Limb (tissue), 2 donors: ENCODE results near the gene REEP5.
A peak's percentile ranks its signal among the peaks of the same experiment; 100 is the strongest.
"Not testable (repeated sequence)": the region's sequence is repeated elsewhere in the genome, so short reads cannot be mapped to it uniquely, and the experiment has no call there.

Experiments used
- DNase-seq, 2 donors: peaks; one replicate each; pipeline ENCODE4 v3.0.0-alpha.2; 2016; ENCODE audit errors: extremely low spot score in 2 of 2

REEP5 gene

DNA sequence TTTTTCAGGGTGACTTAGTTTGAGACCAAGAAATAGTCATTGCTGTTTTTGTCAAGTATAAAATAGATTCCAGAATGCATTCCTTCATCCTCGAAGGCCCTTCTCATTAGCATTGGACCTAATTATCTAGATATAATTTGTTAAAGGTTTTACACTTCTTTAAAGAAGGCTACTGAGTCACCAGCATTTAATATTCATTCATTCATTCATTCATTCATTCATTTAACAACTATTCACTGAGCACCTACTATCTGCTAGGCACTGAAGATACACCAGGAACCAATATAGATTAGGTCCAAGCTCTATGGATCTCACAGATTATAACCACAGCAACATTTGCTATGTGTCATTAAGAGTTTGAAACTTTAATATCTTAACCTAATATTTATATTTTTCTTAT, 11.1 kb upstream of the REEP5 start:
- DNase-seq: no peak

GRCh38 chr5:112931473-112931872, 9.4 kb upstream of the REEP5 start:
- no peak for DNase-seq

GRCh38 chr5:112930082-112930344, 8.0 kb upstream of the REEP5 start:
- no peak for DNase-seq

DNA sequence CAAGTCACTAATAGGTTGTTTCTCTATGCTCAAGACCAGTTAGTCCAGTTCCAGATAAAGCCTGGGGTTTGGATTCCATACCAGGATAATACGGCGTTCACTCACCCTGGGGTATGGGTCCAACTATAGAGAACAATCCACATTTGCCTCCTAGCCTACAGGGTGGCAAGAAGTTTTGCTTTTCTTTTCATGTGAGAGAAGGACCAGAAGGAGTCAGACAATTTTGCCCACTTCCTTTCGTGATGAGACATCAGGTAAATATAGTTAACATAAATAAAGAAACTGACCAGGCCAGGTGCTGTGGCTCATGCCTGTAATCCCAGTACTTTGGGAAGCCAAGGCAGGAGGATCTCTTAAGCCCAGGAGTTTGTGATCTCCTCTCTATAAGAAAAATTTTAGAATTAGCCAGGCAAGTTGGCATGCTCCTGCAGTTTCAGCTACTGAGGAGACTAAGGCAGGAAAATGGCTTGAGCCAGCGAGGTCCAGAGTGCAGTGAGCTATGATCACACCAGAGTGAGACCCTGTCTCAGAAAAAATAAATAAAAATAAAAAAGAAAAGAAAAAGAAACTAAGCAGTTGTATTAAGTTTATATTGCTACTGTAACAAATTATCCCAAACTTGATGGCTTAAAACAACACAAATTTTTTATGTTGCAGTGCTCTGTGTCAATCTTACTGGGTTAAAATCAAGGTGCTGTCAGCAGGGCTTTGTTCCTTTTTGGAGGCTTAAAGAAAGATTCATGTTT, 7.5 kb upstream of the REEP5 start:
- no peak for DNase-seq

GRCh38 chr5:112923988-112924387, 2.0 kb upstream of the REEP5 start:
- no peak for DNase-seq

- DNase-seq: no peak
Measured at GRCh38 chr5:112923148-112923917, 1.3 kb upstream of the REEP5 start.

DNA sequence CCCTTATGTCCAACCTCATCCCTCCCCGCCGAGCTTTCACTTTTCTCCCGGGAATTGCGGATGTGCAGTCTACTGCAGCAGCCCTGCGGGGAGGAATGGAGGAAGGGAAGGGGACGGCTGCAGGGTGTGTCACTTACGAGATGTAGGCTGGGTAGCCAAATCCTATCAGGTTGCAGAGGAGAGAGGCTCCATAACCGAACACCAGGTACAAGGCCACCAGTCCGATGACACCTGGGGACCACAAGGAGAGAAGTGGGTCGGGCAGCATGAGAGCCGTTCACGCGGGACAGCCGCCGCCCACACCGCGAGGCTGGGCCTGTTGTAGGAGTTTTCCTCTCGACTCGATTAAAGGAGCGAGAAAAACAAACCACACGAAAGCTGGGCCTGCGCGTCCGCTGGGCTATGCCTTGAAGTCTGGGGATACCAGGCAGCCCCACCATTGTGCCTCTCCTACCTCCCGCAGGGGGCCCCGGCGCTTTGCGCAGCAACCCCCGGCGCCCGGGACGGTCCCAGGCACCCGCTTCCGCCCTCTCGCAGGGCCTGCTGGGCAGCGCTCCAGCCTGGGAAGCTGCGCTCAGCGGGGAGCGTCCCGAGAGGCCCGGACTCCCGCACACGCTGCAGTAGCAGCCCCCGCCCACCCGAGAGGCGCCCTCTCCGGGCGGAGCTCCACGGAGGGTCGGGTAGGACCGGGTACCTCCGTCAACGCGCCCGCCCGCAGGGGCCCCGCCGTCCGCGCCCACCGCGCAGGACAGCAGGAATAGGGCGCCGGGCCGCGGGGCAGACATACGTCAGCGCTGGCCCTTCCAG, 798 bp downstream of the REEP5 start:
- peak; percentile 27 to 83 for DNase-seq

GRCh38 chr5:112919972-112920371, 2.1 kb downstream of the REEP5 start:
- no peak for DNase-seq

DNA sequence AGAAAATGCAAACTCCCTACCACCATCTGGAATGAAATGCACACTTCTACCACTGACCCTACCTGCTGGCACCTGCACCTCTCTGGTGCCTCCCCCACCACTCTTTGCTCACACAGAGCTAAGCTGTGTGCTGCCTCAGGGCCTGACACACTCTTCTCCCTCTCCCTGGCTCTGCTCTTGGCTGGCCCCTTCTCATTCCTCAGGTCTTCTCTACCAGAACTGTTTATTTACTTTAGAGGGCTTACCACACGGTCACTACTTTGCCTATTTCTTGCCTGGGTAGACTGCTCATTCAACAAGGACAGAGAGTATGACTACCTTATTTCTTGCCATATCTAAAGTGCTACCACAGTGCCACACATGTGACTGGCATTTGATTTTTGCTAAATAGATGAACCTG, 3.3 kb downstream of the REEP5 start:
- no peak for DNase-seq

DNA sequence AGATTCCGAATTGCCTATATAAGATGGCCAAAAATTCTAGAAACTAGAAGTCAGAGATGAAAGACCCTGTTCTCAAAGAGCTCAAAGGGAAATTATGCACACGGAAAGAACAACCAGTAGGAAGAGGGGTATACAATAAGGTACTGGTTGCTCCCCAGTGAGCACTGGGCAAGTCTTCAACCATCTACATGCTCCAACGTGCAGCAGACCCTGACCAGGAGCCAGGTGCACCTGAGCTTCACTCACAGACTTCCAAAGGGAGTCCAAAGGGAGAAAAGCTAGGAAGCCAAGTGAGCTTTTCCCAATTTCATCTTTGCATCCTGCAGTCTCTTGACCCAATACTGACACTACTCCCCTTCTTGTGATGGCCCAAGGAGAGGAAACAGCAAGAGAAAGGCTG, 3.9 kb downstream of the REEP5 start:
- no peak for DNase-seq

GRCh38 chr5:112917453-112917995, 4.5 kb downstream of the REEP5 start:
- DNase-seq: no peak

GRCh38 chr5:112915831-112916230, 6.2 kb downstream of the REEP5 start:
- DNase-seq: no peak

DNA sequence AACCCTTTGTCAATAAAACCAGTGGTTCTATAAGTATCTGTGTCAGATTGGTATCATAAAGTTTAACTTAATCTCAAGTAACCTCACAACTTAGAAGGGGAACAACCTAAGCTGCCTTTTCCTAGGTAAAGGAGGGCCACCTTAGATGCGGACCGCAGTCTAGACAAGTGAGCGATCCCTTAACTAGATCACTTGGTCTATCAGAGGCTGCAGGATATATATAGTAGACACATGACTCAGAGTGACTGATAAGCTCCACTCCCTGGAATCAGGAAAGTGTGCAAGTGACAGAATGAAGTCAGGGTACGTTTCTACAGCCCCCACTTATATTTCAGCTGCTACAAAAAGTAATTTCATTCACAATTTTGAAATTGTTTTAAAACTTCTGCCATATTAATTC, 7.4 kb downstream of the REEP5 start:
- no peak for DNase-seq

GRCh38 chr5:112910529-112910928, 11.5 kb downstream of the REEP5 start:
- no peak for DNase-seq

GRCh38 chr5:112908854-112909253, 13.2 kb downstream of the REEP5 start:
- no peak for DNase-seq

DNA sequence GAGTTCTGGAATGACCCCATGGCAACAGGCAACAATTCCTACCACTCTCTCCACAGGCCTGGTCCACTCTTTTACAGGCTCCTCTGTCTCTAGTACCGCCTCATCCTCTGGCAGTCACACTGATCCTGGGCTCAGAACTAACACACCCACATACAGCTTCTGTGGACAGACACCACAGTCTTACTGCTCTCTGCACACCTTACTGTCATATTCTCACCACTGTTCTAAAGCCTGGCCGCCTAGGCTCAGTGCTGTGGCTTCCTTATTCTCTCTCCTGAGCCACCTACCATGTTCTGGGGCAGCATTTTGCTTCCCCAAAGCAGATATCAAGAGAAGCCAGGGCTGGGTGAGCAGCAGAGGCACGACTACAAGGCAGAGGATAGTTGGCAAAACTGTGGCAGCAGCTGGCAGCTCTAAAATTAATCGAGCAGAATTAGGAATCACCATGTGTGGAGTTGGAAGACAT, 14.8 kb downstream of the REEP5 start:
- no peak for DNase-seq

DNA sequence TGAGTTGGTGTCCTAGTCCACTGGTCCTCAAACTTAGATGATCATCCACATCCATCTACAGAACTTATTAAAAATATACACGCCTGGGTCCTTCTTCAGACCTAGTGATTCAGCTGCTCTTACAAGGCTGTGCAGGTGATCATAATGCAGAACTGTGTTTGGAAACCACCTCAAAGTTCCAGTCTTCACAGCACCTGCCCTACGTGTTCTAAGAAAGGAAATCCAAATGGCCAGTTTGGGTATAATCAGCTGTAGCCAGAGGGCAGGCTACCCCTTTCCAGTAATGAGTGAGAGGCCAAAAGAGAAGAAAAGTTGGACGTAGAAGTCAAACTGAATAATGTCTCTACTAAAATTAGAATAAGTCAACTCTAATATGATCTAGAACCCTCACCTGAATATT, 15.4 kb downstream of the REEP5 start:
- no peak for DNase-seq

DNA sequence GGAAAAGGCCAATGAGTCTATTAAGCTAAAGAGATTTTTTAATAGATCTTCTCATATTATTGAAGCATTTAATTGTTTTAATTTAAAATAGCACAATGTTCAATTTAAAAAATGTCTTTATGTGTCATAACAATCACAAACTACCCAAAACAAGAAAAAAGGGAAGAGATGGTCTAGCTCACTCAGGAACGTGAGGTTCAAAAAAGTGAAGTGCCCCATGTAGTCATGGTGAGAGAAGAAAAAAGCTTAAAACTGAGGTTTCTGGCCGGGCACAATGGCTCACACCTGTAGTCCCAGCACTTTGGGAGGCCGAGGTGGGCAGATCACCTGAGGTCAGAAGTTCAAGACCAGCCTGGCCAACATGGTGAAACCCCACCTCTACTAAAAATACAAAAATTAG, 17.0 kb downstream of the REEP5 start:
- not testable (repeated sequence) for DNase-seq

DNA sequence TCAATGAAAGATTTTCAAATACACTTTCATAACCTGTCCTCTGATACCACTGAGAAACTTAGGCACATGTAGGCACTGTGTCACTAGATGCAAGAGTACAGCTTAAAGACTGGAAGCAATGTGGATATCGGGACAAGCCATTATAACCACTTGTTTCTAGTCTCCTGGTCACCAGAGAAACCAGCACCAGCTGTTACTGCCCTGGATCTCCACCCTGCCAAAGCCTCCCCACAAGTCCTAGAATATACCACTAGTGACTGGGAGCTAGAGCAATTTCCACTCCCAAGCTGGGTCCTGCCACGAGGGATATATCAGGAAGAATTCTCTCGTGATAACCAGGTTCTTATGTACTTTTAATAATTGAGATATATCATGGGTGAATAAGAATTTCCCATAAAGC, 19.5 kb downstream of the REEP5 start:
- no peak for DNase-seq

- DNase-seq: no peak
Measured at GRCh38 chr5:112895682-112896081, 26.3 kb downstream of the REEP5 start.

DNA sequence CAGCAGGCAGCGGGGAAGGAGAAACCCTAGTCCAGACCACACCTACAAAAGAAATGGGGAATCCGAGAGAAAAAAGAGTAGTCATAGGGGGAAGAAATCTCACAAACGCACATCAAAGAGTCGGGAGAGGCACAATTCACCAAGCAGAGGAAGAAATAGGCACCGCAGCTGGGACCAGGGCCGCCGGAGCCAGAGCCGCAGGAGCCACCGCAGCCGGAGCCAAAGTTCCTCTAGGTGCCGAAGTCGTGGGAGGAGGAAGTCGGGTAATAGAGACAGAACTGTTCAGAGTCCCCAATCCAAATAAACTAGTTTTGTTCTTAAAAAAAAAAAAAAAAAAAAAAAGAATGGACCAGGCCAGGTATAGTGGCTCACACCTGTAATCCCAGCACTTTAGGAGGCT, 29.3 kb downstream of the REEP5 start:
- no peak for DNase-seq

GRCh38 chr5:112892066-112892465, 30.0 kb downstream of the REEP5 start:
- DNase-seq: not testable (repeated sequence)
